Endothelial cell of umbilical vein (primary cell): Measurements from ENCODE around the gene ZNF764. TPM values are rescaled to one million over a fixed set of nuclear protein-coding genes. Genes with fewer than 3 reads are reported as not detected.

Source experiments
- BruUV-seq: library from RNA; stranded (reverse); fragments of 400-500 nt; replicated peaks from 2 replicates; lab custom pipeline; 2021; lab: Mats Ljungman, UMichigan
- CTCF ChIA-PET: fragments of 300-600, 350-600 bp; sonication (Branson Sonifier 250); formaldehyde crosslinking; loops from one replicate; lab custom pipeline; 2021; ENCODE audit warnings: antibody characterized with exemption, inconsistent platforms; lab: Charles Lee
- POLR2A ChIA-PET: fragments of 300-600, 350-600 bp; sonication (Branson Sonifier 250); formaldehyde crosslinking; loops from one replicate; lab custom pipeline; 2021; ENCODE audit warnings: antibody characterized with exemption, inconsistent platforms; lab: Charles Lee
- DNase-seq: peaks from one replicate; pipeline ENCODE4 v3.0.0-alpha.2; 2011; ENCODE audit warnings: low read depth, low spot score
- FAIRE-seq: peaks from 2 replicates; lab custom pipeline; 2011; peaks lifted over from hg19 to GRCh38; lab: Jason Lieb, UNC
- H2AFZ ChIP-seq: 2 replicates; pipeline ENCODE4 v1.6.0; 2012; ENCODE audit warnings: low read depth, low read length, control low read depth, inconsistent platforms
- H3K27ac ChIP-seq: 2 replicates; pipeline ENCODE4 v1.5.1; 2011; ENCODE audit warnings: low read depth, mild to moderate bottlenecking, control low read depth, low read length, moderate library complexity; ENCODE audit not compliant: insufficient read depth
- H3K27me3 ChIP-seq, 2 experiments: 2 replicates each; pipeline versions ENCODE4 v1.6.0 to v1.6.1; 2011; ENCODE audit warnings: low read length in 2 of 2, mixed read lengths in 1 of 2; ENCODE audit not compliant: control insufficient read depth in 2 of 2, insufficient read depth in 2 of 2
- H3K36me3 ChIP-seq, 2 experiments: 2 replicates in 1 of 2; 3 replicates in 1 of 2; pipeline ENCODE4 v1.5.1; 2011; ENCODE audit warnings: low read length in 2 of 2, mild to moderate bottlenecking in 1 of 2, moderate library complexity in 1 of 2; ENCODE audit not compliant: control insufficient read depth in 2 of 2, insufficient read depth in 2 of 2; ENCODE audit errors: extremely low read depth in 1 of 2
- H3K4me1 ChIP-seq: 3 replicates; pipeline ENCODE4 v1.5.1; 2011; ENCODE audit warnings: mild to moderate bottlenecking, low read length; ENCODE audit not compliant: control insufficient read depth, insufficient read depth; ENCODE audit errors: extremely low read depth
- H3K4me2 ChIP-seq: 2 replicates; pipeline ENCODE4 v1.6.1; 2011; ENCODE audit warnings: low read length, control low read depth, mixed read lengths; ENCODE audit not compliant: insufficient read depth
- H3K4me3 ChIP-seq, 3 experiments: fragments of 200-600 bp in 1 of 3; sonication (generic), shearing (Covaris generic) in 1 of 3; replicated peaks in 1 of 3; 2 replicates each; pipeline ENCODE4 v1.5.1; 2011 to 2016; ENCODE audit warnings: control low read depth in 3 of 3, low read length in 3 of 3, mild to moderate bottlenecking in 2 of 3, inconsistent platforms in 1 of 3, low read depth in 1 of 3, moderate library complexity in 1 of 3; ENCODE audit not compliant: insufficient read depth in 1 of 3
- H3K79me2 ChIP-seq: 2 replicates; pipeline ENCODE4 v1.6.0; 2012; ENCODE audit warnings: low read length, inconsistent platforms; ENCODE audit not compliant: control insufficient read depth, insufficient read depth
- H3K9ac ChIP-seq: replicated peaks from 2 replicates; pipeline ENCODE3; 2011; ENCODE audit warnings: low read length, control low read depth; ENCODE audit not compliant: insufficient read depth; ENCODE audit errors: extremely low read depth
- H3K9me1 ChIP-seq: replicated peaks from 3 replicates; pipeline ENCODE4 v1.6.0; 2011; ENCODE audit warnings: mild to moderate bottlenecking, low read length; ENCODE audit not compliant: control insufficient read depth, insufficient read depth; ENCODE audit errors: extremely low read depth
- H3K9me3 ChIP-seq: replicated peaks from 2 replicates; pipeline ENCODE4 v1.5.1; 2012; ENCODE audit warnings: low read length, inconsistent platforms; ENCODE audit not compliant: control insufficient read depth, insufficient read depth
- H4K20me1 ChIP-seq: replicated peaks from 2 replicates; pipeline ENCODE3; 2011; ENCODE audit warnings: mild to moderate bottlenecking, low read length; ENCODE audit not compliant: control insufficient read depth, insufficient read depth; ENCODE audit errors: extremely low read depth
- EZH2 ChIP-seq: IDR thresholded peaks from 2 replicates; pipeline ENCODE4 v1.6.1; 2012; ENCODE audit warnings: borderline replicate concordance, low read depth, mild to moderate bottlenecking, moderate library complexity, low read length, inconsistent platforms; ENCODE audit not compliant: severe bottlenecking
- FOS ChIP-seq: IDR thresholded peaks from 2 replicates; pipeline ENCODE4 v1.6.1; 2011; ENCODE audit warnings: mild to moderate bottlenecking, low read length, moderate library complexity, borderline replicate concordance; ENCODE audit not compliant: insufficient read depth
- GATA2 ChIP-seq: IDR thresholded peaks from 2 replicates; pipeline ENCODE4 v1.7.0; 2011; ENCODE audit warnings: low read depth, mild to moderate bottlenecking, moderate library complexity, mixed read lengths, low read length; ENCODE audit not compliant: insufficient read length, insufficient read depth
- JUN ChIP-seq: IDR thresholded peaks from 2 replicates; pipeline ENCODE4 v1.6.1; 2011; ENCODE audit warnings: borderline replicate concordance, low read depth; ENCODE audit not compliant: insufficient read length, insufficient read depth
- MYC ChIP-seq: IDR thresholded peaks from one replicate; pipeline ENCODE4 v1.6.1; 2011; ENCODE audit warnings: mild to moderate bottlenecking, low read depth, low read length
- POLR2A ChIP-seq: IDR thresholded peaks from 2 replicates; pipeline ENCODE4 v1.6.1; 2012; ENCODE audit warnings: low read depth, mild to moderate bottlenecking, control low read depth, low read length
- POLR2AphosphoS5 ChIP-seq: IDR thresholded peaks from 2 replicates; pipeline ENCODE4 v1.6.1; 2012; ENCODE audit warnings: low read depth, mild to moderate bottlenecking, control low read depth, low read length, moderate library complexity; ENCODE audit not compliant: insufficient read depth
- dilution Hi-C: fragments of 300-500 bp; cut with MboI; formaldehyde crosslinking; loops from one replicate; pipeline ENCODE4 v1.15.0; 2019; ENCODE audit warnings: low sequenced_read_pairs; ENCODE audit not compliant: extremely low pct_ligation_motif_present
- intact Hi-C: fragments of 100-400 bp; cut with micrococcal nuclease; formaldehyde crosslinking; loops from one replicate; pipeline ENCODE4 v1.10.0; 2022
- polyA plus RNA-seq, 4 experiments: library from polyadenylated mRNA; depleted of rRNA in 3 of 4; stranded (reverse) in 3 of 4; unstranded in 1 of 4; fragments of >200 nt; gene quantifications; 2 replicates each; pipeline versions ENCODE4 v1.2.1 to v1.2.3, GENCODE V29; 2011 to 2012; ENCODE audit warnings: missing spikeins in 1 of 4
- total RNA-seq: library from RNA; stranded (reverse); gene quantifications from 2 replicates; pipeline ENCODE4 v1.2.3, GENCODE V29; 2021
- TF ChIP-seq, protein P1 (sequence below): IDR thresholded peaks from 2 replicates; pipeline ENCODE4 v1.6.1; 2011; ENCODE audit not compliant: insufficient read depth, insufficient read length
- TF ChIP-seq, protein P2 (sequence below), 2 donors: IDR thresholded peaks; 1 replicate in 1 of 2; 2 replicates in 1 of 2; pipeline ENCODE4 v1.5.1; 2011; ENCODE audit warnings: low read length in 2 of 2, mild to moderate bottlenecking in 2 of 2, moderate library complexity in 2 of 2, control low read depth in 1 of 2, inconsistent platforms in 1 of 2, low read depth in 1 of 2; ENCODE audit not compliant: insufficient read depth in 1 of 2; ENCODE audit errors: extremely low read depth in 1 of 2

ZNF764 gene
- total and polyA plus RNA-seq, 2 donors (not counting 3 experiments of a cell fraction or from before 2014, with no cell fraction given), result 5.0 to 12.1 TPM

DNA sequence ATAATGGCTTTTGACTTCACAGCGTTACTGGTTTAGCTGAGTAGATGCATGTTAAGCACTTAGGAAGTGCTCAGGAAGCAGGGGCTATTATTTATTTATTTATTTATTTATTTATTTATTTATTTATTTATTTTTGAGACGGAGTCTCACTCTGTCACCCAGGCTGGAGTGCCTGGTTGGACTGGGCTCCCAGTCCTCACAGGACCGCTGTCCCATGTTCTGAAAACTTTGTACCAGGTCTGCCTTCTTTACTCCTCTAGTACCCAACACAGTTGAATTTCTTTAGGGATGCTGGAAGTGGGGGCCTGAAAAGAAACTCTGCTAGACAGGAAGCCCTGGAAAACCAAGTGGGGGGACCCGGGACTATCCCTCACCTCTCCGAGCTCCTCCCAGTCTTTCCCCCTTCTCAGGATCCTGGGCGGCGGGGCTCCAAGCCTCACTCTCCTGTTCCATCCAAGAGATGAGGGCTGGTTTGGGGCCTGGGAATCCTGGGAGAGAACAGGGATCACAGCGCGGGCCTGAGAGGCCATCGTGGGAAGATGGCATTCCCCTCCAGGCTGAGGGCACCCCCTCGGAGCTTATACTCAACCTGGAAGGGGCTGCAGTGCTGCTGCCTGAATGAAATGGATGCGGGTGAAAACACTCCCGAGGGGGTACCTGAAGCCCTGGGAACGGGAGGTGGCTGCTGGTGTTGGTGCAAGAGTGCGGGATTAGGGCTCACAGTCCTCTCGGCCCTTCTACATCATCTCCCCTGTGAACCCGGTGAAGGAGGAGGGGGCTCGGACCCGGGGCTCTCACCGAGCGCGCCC lies 12.7 kb upstream of the ZNF764 start:
- Histone ChIP-seq H4K20me1 (no peaks in the 10 kb centered on the region), H3K27me3 (peaks cover 0 to 3% of the 10 kb centered on the region in 2 experiments), H3K4me2 (peak overlapping the region; percentile 75), H3K4me1 (peaks cover 16% of the 10 kb centered on the region), H3K9me1 (no peaks in the 10 kb centered on the region), H3K27ac (peak overlapping the region; percentile 78), H3K79me2 (no peaks in the 10 kb centered on the region), H2AFZ (peak overlapping the region; percentile 24), H3K9me3 (no peaks in the 10 kb centered on the region), H3K9ac (peak overlapping the region; percentile 83), H3K36me3 (no peaks in the 10 kb centered on the region), H3K4me3 (peak overlapping the region; percentile 31 to 77 (median 76))
- intact Hi-C loops, result loop anchor here (1.0 kb wide), 2 partner anchors 39 to 44 kb away; partner anchors contain the start of gene ZNF689
- dilution Hi-C loops, result no loop called here
- ChIA-PET POLR2A (interaction anchor here (1.3 kb wide), 1 partner anchor 12 kb away, joined by 3 read pairs; no protein-coding TSS in a partner anchor), CTCF (interaction anchor here (1.0 to 2.4 kb wide), 5 partner anchors 13 to 200 kb away, joined by 3 to 11 read pairs (median 7); partner anchors contain the start of genes DCTPP1, TBC1D10B and ZNF764)
- TF ChIP-seq JUN, result no peak
- TF ChIP-seq, protein P1, sequence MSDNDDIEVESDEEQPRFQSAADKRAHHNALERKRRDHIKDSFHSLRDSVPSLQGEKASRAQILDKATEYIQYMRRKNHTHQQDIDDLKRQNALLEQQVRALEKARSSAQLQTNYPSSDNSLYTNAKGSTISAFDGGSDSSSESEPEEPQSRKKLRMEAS, result no peak
- no peak for TF ChIP-seq POLR2A
- TF ChIP-seq GATA2, result no peak
- no peak for TF ChIP-seq FOS
- TF ChIP-seq MYC, result no peak
- no peak for TF ChIP-seq EZH2
- no peak for TF ChIP-seq POLR2AphosphoS5
- TF ChIP-seq, protein P2, sequence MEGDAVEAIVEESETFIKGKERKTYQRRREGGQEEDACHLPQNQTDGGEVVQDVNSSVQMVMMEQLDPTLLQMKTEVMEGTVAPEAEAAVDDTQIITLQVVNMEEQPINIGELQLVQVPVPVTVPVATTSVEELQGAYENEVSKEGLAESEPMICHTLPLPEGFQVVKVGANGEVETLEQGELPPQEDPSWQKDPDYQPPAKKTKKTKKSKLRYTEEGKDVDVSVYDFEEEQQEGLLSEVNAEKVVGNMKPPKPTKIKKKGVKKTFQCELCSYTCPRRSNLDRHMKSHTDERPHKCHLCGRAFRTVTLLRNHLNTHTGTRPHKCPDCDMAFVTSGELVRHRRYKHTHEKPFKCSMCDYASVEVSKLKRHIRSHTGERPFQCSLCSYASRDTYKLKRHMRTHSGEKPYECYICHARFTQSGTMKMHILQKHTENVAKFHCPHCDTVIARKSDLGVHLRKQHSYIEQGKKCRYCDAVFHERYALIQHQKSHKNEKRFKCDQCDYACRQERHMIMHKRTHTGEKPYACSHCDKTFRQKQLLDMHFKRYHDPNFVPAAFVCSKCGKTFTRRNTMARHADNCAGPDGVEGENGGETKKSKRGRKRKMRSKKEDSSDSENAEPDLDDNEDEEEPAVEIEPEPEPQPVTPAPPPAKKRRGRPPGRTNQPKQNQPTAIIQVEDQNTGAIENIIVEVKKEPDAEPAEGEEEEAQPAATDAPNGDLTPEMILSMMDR (IDR thresholded peaks at IDR 0.05; ENCODE audit: extremely low read depth in 1 of 2, insufficient read depth in 1 of 2, low read depth in 1 of 2, low read length in 2 of 2), result no peak
- BruUV-seq, result TSS peak; percentile 44
- FAIRE-seq (peak; percentile 70), DNase-seq (peak; percentile 42)
